ENCODE results near the gene KBTBD8.

Gene KBTBD8

GRCh38 chr3:66998113-66998903 is at the start of gene KBTBD8:
KBTBD8 (plus strand) TSS chr3:66998307; CDS start chr3:66998356, 49 bp downstream.
- peak; percentile 93 for DNase-seq

- no peak for DNase-seq
Measured at GRCh38 chr3:66948838-66949237, 49.3 kb upstream of the KBTBD8 start.

GRCh38 chr3:66949898-66950297 is 48.2 kb upstream of the KBTBD8 start:
- DNase-seq = no peak

- DNase-seq = no peak
Measured at GRCh38 chr3:66952357-66952756, 45.8 kb upstream of the KBTBD8 start.

GRCh38 chr3:66953934-66954445 is 44.1 kb upstream of the KBTBD8 start:
- DNase-seq = no peak

GRCh38 chr3:66956742-66957141 is 41.4 kb upstream of the KBTBD8 start:
- DNase-seq = no peak

- DNase-seq = no peak
Measured at GRCh38 chr3:66957367-66957766, 40.7 kb upstream of the KBTBD8 start.

GRCh38 chr3:66958067-66958466 is 40.0 kb upstream of the KBTBD8 start:
- no peak for DNase-seq

- no peak for DNase-seq
Measured at GRCh38 chr3:66962664-66963063, 35.4 kb upstream of the KBTBD8 start.

GRCh38 chr3:66971245-66971644 is 26.9 kb upstream of the KBTBD8 start:
- DNase-seq = no peak

- peak; percentile 12 for DNase-seq
Measured at GRCh38 chr3:66971891-66972551, 26.1 kb upstream of the KBTBD8 start.

GRCh38 chr3:66980791-66981190 is 17.3 kb upstream of the KBTBD8 start:
- no peak for DNase-seq

- no peak for DNase-seq
Measured at GRCh38 chr3:66983101-66983500, 15.0 kb upstream of the KBTBD8 start.

GRCh38 chr3:66985336-66985920 is 12.7 kb upstream of the KBTBD8 start:
- DNase-seq = no peak

GRCh38 chr3:66986406-66986805 is 11.7 kb upstream of the KBTBD8 start:
- no peak for DNase-seq

- no peak for DNase-seq
Measured at GRCh38 chr3:66989241-66989640, 8.9 kb upstream of the KBTBD8 start.

GRCh38 chr3:66989860-66990696 is 8.0 kb upstream of the KBTBD8 start:
- no peak for DNase-seq

GRCh38 chr3:66991459-66991858 is 6.6 kb upstream of the KBTBD8 start:
- DNase-seq = no peak

- DNase-seq = no peak
Measured at GRCh38 chr3:66993082-66993481, 5.0 kb upstream of the KBTBD8 start.

GRCh38 chr3:66994588-66994987 is 3.5 kb upstream of the KBTBD8 start:
- no peak for DNase-seq

GRCh38 chr3:66996696-66997095 is 1.4 kb upstream of the KBTBD8 start:
- DNase-seq = no peak

- DNase-seq = no peak
Measured at GRCh38 chr3:66997560-66998112, 471 bp upstream of the KBTBD8 start.

GRCh38 chr3:66998904-66999235 is 763 bp downstream of the KBTBD8 start:
- no peak for DNase-seq
